ENCODE data around the gene SLC7A11.

- TF ChIP-seq FOXM1 (IDR thresholded peaks at IDR 0.05; ENCODE audit: borderline replicate concordance): no peak
- TF ChIP-seq TARDBP (IDR thresholded peaks at IDR 0.05): no peak
- TF ChIP-seq SP1 (IDR thresholded peaks at IDR 0.05): no peak
Measured at GRCh38 chr4:138239491-138239890, 2.7 kb downstream of the SLC7A11 start.
